OCI-LY3 (cell line): ENCODE data around the gene WDR4.

Experiments
- EZH2phosphoT487 ChIP-seq: fragments of 200-600 bp; shearing (Covaris generic); IDR thresholded peaks from 2 replicates; pipeline ENCODE4 v1.6.1; 2018; ENCODE audit warnings: antibody characterized with exemption, mixed run types, low read depth
- TF ChIP-seq, protein P1 (sequence below): fragments of 200-600, 300-600 bp; sonication (generic); IDR thresholded peaks from 2 replicates; pipeline ENCODE4 v1.5.1; 2014; ENCODE audit warnings: antibody characterized with exemption, low read length, low read depth

DNA sequence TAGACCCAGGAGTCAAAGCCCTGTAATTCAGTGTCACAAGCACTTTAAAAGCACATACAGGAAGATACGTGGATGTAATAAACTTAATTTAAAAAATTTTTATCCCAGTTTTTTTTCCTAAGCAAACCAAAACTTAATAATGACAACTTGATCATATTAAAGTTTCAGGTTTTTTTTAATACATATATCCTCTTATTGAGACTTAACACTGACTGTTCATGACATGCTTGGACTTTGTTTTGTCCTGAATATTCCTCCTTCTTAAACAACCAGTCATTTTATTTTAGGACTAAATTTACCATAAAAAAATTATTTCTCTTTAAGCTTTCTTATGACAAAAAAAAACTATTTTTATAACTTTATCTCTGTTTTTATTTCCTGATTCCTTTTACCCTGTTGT is 64.1 kb downstream of the WDR4 start:
- TF ChIP-seq, protein P1, sequence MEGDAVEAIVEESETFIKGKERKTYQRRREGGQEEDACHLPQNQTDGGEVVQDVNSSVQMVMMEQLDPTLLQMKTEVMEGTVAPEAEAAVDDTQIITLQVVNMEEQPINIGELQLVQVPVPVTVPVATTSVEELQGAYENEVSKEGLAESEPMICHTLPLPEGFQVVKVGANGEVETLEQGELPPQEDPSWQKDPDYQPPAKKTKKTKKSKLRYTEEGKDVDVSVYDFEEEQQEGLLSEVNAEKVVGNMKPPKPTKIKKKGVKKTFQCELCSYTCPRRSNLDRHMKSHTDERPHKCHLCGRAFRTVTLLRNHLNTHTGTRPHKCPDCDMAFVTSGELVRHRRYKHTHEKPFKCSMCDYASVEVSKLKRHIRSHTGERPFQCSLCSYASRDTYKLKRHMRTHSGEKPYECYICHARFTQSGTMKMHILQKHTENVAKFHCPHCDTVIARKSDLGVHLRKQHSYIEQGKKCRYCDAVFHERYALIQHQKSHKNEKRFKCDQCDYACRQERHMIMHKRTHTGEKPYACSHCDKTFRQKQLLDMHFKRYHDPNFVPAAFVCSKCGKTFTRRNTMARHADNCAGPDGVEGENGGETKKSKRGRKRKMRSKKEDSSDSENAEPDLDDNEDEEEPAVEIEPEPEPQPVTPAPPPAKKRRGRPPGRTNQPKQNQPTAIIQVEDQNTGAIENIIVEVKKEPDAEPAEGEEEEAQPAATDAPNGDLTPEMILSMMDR: no peak
- no peak for TF ChIP-seq EZH2phosphoT487
